B cell (primary cell): ENCODE measurements around the gene MAMDC4.

Experiments
- CTCF ChIP-seq: fragments of 200-600 bp; IDR thresholded peaks from one replicate; pipeline ENCODE4 v1.8.0; 2022; ENCODE audit warnings: antibody characterized with exemption, mild to moderate bottlenecking
- EZH2 ChIP-seq: IDR thresholded peaks from 2 replicates; pipeline ENCODE4 v1.6.1; 2012; ENCODE audit warnings: borderline replicate concordance, low read depth, mild to moderate bottlenecking, moderate library complexity, low read length; ENCODE audit not compliant: insufficient read depth, poor library complexity, severe bottlenecking

GRCh38 chr9:136858452-136858843, 6.3 kb downstream of the MAMDC4 start:
- TF ChIP-seq EZH2, result no peak
- no peak for TF ChIP-seq CTCF
